GM21576 (cell line): Measurements from ENCODE around the gene STK4.
"Not testable (repeated sequence)": the region's sequence is repeated elsewhere in the genome, so short reads cannot be mapped to it uniquely, and the experiment has no call there.

ENCODE experiments used
- ATAC-seq: cut with Tn5 transposase; IDR thresholded peaks from one replicate; pipeline ENCODE4 v1.9.1; 2021; ENCODE audit warnings: mild to moderate bottlenecking, moderate library complexity; ENCODE audit not compliant: unreplicated experiment

Gene STK4

GRCh38 chr20:45051204-45052060, 85.1 kb downstream of the STK4 start:
- ATAC-seq, result no peak

GRCh38 chr20:45052698-45053429, 86.6 kb downstream of the STK4 start:
- ATAC-seq, result no peak

DNA sequence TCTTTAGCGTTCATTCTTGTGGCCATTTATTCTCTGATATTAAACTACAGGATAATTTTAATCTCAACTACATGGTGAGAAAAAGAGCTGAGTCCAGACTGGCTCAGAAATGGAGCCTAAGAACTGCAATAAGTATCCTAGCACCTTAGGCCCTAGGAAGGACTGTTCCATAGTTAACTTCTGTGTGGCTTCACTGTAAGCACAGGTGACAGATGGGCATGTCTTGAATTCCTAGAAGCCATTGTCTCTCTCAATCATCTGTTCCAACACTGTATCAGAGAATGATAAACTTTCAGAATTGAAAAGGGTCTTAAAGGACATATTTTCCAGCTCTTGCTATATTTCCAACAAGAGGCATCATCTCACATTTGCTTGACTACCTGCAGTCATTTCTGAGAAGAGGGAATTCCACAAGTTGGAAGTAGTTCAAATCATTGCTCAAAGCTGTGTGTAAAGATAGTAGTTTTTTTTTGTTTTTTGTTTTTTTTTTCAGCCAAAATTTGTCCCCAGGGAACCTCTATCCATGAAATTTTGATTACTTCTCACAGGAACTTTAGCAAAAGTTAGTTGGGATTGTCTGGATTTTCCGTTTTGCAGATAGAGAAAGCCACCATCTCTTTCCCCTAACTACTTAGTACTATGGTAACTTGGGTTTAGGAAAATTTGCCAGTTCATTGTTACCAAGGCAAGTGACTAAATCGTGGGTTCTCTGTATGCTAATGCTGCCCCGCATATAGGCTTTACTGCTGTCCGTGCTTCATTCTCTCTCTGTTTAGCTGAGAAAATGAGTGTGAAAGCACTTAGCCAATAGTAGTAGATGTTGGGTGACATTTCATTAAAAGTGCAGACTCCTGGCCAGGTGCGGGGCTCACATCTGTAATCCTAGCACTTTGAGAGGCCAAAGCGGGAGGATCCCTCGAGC, 87.4 kb downstream of the STK4 start:
- no peak for ATAC-seq

DNA sequence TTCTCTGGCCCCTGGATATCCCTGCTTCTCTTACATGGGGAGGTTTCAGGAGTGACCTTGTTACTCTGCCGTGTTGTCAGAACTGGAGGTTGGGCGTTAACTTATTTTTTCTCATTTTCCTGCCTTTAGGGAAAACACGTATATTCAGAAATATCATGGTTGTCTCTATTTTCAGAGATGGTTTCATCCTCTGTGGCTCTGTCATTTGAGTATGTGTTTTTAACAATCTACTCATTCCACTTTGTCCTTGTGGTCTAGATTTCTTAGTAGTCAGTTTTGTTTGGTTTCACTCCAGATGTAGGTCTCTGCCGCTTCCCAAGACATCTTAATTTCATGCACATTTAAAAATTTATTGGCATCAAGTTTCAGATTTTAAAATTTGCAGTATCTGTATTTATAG, 88.7 kb downstream of the STK4 start:
- ATAC-seq, result no peak

- no peak for ATAC-seq
Observed at GRCh38 chr20:45056473-45057173, 90.3 kb downstream of the STK4 start.

DNA sequence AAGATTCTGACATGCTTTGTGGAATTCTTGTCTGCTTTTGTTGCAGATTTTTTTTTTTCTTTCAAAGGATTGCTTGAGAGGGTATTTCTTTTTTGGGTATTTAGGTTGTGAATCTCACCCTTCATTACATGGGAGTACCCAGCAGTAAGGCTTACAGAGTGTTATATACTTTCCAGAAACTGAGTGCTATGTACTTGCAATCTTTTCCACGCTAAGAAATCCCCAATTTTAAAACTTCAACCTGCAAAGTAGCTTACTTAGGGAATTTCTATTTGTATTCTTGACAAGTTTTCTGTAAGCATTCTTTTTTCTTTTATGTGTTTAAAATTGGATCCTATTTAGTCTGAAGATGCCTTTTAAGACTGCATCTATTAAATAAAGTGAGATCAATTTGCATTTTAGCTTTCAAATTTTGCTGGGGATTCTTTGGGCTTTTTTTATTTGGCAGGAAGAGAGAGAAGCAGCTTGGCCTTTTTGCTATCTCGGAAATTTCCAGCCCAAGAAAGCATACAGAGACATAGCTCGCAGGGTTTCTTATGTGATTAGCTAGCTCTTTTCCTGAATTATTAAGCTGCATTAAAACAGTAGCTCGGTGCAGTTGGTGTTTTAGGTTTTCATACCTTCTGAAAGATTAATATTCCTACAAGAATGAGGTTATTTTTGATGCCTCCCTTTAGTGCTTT, 92.0 kb downstream of the STK4 start:
- ATAC-seq, result no peak

DNA sequence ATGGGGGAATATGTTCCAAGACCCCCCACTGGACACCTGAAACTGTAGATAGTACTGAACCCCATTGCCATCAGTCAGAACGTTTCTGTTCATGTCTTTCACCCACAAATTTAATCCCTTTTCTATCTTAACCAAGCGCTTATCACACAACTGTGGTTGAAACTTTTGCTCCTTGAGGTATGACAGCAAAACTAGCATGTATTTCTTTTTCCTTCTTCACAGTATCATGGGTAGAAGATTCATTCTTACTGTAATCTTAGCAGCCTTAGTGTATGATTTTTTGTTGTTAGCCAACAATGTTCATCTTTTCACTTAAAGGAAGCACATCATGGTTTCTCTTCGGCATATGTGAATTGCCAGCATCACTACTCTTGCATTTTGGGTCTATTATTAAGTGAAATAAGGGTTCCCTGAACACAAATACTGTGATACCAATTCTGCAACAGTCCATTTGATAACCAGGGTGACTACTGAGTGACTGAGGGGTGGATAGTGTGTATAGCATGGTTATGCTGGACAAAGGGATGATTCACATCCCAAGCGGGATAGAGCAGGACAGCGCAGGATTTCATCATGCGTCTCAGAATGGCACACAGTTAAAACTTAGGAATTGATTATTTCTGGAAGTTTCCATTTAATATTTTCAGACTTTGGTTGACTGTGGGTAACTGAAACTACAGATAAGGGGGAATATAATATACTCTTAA, 92.9 kb downstream of the STK4 start:
- ATAC-seq, result no peak

- no peak for ATAC-seq
Observed at GRCh38 chr20:45060294-45060693, 94.0 kb downstream of the STK4 start.

GRCh38 chr20:45061244-45061643, 94.9 kb downstream of the STK4 start:
- ATAC-seq, result no peak

- not testable (repeated sequence) for ATAC-seq
Observed at GRCh38 chr20:45063107-45063506, 96.8 kb downstream of the STK4 start.

DNA sequence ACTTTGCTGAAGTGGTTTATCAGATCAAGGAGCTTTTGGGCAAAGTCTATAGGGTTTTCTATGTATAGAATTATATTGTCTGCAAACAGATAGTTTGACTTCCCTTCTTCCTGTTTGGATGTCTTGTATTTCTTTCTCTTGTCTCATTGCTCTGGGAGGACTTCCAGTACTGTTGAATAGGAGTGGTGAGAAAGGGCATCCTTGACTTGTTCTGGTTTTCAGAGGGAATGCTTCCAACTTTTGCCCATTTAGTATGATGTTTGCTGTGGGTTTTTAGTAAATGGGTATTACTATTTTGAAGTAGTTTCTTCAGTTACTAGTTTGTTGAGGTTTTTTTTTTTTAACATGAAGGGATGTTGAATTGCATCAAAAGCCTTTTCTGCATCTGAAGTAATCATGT, 98.5 kb downstream of the STK4 start:
- ATAC-seq, result no peak

DNA sequence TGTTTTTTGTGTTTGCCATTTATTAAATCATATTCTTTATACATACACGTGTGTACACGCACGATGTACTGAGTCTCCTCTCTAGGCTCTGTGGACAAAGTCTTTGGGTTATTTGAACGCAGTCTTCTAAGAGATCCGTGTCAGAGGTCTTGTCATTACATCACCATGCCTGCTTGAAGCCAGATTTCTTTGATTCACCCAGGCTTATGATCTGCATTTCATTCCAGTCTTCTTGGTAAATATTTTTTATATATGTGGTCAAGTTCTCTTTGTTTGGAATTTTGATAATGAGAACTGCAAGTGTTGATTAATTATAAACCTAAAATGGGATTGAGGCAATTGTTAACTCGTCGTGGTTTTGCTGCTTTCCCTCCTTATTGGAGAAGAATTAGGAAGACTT, 100.1 kb downstream of the STK4 start:
- no peak for ATAC-seq

DNA sequence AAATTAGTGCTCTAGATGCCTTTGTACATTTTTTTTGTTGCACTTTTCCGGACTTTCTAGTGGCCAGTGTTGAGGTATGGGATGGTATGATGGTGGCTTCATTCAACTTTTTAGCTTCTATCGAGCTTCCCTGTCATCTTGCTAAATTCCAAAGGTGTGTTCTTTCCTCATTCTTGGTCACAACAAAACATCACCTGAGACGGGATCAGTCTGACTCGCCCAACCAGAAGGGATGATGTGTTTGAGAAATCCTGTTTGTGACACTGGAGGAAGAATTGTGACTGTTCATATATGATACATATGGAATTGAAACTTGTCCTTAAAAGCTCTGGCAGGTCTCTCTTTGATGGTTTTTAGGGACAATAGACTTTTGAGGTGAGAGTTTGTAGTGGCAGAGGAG, 100.8 kb downstream of the STK4 start:
- ATAC-seq, result no peak

- ATAC-seq, result no peak
Observed at GRCh38 chr20:45067558-45067957, 101.2 kb downstream of the STK4 start.

DNA sequence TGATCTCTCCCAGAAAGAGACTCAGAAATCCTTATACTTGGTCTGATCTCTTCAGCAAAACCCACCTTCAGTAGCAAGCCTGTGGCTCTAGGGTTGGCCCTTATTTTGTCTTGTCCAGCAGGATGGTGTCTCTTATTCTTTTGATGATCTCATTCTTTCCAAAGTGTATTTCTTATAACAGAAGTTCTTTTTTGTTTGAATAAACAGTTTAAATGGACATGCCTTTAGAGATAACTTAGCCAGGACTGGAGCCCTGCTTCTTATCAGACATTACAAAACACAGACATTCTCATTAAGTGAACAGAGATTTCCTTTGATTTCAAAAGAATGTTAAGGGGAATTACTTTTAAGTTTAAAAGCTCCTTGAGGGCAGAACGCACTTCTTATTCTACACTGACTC, 102.9 kb downstream of the STK4 start:
- no peak for ATAC-seq

DNA sequence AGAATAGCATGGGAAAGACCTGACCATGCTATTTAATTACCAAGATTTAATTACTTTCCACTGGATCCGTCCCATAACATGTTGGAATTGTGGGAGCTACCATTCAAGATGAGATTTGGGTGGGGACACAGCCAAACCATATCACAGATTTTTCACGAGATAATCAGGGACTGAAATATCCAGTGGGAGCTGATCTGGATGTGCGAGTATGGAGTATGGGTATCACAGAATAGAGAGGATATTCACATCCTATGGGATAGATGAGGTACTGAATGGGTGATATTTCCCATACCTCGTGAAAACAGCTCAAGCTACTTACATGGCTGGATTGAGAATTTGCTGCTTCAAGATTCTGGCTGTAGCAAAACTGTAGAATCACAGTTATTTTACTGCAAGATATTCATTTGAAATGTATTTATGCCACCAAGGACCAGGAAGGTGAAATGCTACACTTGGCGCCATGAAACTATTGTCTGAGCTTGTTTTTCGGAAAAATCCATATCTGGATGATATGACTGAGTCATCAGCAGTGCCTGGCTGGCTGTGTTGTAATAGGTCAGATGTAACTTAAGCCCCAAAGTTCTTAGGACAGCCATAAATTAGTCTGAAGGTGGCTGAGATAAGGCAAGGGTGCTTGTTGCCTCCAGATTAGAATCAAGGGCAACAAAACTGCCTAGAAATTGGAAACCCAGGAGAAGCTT, 104.8 kb downstream of the STK4 start:
- ATAC-seq, result no peak

DNA sequence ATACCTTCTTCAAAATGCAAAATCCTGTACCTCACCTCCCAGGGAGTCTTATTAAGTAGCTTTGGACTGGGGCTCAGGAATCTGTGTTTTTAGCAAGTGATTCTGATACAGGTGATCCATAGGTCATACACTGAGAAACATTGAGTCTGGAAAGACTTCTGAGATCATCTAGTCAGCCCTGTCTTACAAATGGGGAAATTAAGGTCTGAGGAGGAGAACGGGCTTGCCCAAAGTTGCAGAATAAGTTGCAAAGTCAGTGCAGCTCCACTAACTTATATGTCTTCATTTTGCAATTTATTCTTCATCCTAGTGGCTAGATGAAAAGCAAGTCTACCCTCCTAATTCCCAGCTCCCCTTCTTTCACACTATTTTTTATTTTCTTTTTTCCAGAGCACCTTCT, 105.8 kb downstream of the STK4 start:
- no peak for ATAC-seq

- ATAC-seq, result no peak
Observed at GRCh38 chr20:45073221-45073620, 106.9 kb downstream of the STK4 start.

GRCh38 chr20:45077559-45077958, 111.2 kb downstream of the STK4 start:
- ATAC-seq, result no peak
